IPS-18a (cell line): ENCODE data around the gene ZNF615.
"Not testable (repeated sequence)": the region's sequence is repeated elsewhere in the genome, so short reads cannot be mapped to it uniquely, and the experiment has no call there.

Experiments
- H3K27ac ChIP-seq: one replicate; pipeline ENCODE4 v1.5.1; 2013; ENCODE audit warnings: low read length
- H3K27me3 ChIP-seq: one replicate; pipeline ENCODE4 v1.6.1; 2013; ENCODE audit warnings: mild to moderate bottlenecking, low read length; ENCODE audit not compliant: control insufficient read depth, insufficient read depth
- H3K36me3 ChIP-seq: one replicate; pipeline ENCODE4 v1.6.1; 2013; ENCODE audit warnings: low read depth, low read length; ENCODE audit not compliant: control insufficient read depth
- H3K4me1 ChIP-seq: one replicate; pipeline ENCODE4 v1.6.1; 2013; ENCODE audit warnings: low read depth, low read length; ENCODE audit not compliant: control insufficient read depth
- H3K4me3 ChIP-seq: one replicate; pipeline ENCODE4 v1.5.1; 2013; ENCODE audit warnings: low read length
- H3K9ac ChIP-seq: one replicate; pipeline ENCODE4 v1.6.1; 2013; ENCODE audit warnings: mild to moderate bottlenecking, low read length, moderate library complexity
- H3K9me3 ChIP-seq: one replicate; pipeline ENCODE4 v1.6.1; 2013; ENCODE audit warnings: low read depth, low read length; ENCODE audit not compliant: control insufficient read depth

ZNF615 gene

DNA sequence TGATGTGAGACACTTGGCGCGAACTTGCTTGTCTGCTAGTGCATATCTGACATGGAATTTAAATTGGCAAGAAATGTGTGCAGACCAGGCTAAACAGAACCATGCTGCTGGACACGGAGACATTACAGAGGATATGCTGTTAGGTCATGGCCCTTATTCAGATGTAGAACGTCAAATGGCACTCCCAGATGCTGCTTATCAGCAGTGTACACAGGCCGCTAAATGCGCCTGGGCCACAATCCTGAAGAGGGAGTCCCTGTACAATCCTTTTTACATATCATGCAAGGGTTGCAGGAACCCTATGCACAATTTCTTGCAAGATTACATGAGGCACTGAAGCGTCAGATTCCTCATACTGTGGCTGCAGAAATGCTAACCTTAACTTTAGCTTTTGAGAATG is 30.7 kb downstream of the ZNF615 start:
- Histone ChIP-seq H3K4me3 (no peak overlapping the region), H3K9ac (no peak overlapping the region), H3K36me3 (peaks cover 5% of the 10 kb centered on the region), H3K9me3 (peaks cover 47% of the 10 kb centered on the region), H3K27me3 (no peaks in the 10 kb centered on the region), H3K4me1 (no peaks in the 10 kb centered on the region), H3K27ac (no peak overlapping the region)

DNA sequence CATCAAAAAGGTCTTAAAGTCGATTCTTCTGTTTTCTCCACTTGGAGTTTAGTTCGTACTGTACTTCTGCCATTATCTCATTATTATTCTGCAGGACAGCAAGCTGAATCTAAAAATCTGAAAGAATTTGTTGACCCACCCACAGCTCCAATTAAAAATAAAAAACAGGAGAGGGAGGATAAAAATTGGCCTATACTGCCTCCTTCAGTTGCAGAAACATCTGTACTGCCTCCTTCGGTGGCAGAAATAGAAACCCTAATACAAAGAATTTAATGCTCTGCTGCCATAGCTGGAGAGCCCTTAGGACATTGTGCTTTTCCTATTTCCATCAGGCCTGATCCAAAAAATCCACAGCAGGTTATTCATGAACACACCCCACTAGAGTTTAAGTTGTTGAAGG is 31.2 kb downstream of the ZNF615 start:
- no peaks in the 10 kb centered on the region for H3K27me3 ChIP-seq
- no peak overlapping the region for H3K4me3 ChIP-seq
- peaks cover 5% of the 10 kb centered on the region for H3K36me3 ChIP-seq
- no peaks in the 10 kb centered on the region for H3K4me1 ChIP-seq
- H3K9ac ChIP-seq = no peak overlapping the region
- H3K27ac ChIP-seq = no peak overlapping the region
- peaks cover 52% of the 10 kb centered on the region for H3K9me3 ChIP-seq

DNA sequence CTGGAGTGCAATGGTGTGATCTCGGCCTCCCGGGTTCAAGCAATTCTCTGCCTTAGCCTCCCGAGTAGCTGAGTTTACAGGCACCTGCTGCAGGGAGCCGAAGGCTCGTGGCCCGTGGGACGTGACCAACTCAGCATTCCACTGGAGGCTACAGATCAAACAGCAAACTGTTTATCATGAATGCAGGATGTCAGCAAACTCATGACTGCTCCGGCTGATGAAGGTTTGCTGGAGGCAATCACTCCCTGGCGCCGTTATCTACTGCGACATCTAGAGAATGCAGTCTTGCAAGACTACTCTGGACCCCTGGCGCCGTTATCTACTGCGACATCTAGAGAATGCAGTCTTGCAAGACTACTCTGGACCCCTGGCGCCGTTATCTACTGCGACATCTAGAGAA is 32.2 kb downstream of the ZNF615 start:
- not testable (repeated sequence) for H3K27ac ChIP-seq, H3K9ac ChIP-seq, H3K27me3 ChIP-seq, H3K4me3 ChIP-seq, H3K36me3 ChIP-seq, H3K4me1 ChIP-seq
- H3K9me3 ChIP-seq = peaks cover 55% of the 10 kb centered on the region

DNA sequence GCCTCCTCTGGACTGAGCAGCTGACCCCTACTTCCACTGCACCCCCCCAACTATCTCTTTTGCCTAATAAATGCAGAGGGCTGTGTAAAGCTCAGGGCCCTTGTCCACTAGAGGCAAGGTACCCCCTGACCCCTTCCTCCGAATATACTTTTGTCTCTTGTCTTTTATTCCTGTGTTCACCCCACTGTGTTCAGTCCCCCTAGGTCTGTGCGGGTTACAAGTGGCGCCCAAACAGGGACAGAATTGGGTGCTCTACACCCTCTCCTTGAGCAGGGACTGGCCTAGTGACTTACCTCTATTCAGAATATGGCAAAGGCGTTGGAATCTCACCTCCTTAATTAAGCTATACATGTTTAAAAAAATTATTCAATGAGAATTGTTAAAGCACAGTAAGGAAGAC is 36.4 kb downstream of the ZNF615 start:
- no peaks in the 10 kb centered on the region for H3K27me3 ChIP-seq
- no peak overlapping the region for H3K9ac ChIP-seq
- no peaks in the 10 kb centered on the region for H3K4me1 ChIP-seq
- peaks cover 5% of the 10 kb centered on the region for H3K36me3 ChIP-seq
- H3K27ac ChIP-seq = no peak overlapping the region
- H3K4me3 ChIP-seq = no peak overlapping the region
- peaks cover 70% of the 10 kb centered on the region for H3K9me3 ChIP-seq

DNA sequence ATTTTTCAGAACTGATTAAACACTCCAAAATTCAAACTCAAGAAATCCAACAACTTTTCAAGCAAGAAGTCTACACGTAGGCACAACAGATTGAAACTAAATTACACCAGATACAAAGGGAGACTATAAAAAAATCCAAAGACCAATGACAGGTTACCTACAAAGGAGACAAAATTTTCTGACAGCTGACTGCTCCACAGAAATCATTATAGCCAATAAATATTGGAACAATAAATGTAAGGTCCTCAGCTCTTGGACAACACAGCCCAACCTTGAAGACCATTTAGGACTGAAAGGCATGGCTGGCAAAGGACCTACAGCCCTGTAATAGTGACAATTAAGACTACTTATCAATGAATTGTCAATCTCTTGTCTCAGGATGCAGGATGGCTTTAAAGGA is 37.3 kb downstream of the ZNF615 start:
- Histone ChIP-seq H3K4me1 (no peaks in the 10 kb centered on the region), H3K36me3 (peaks cover 9% of the 10 kb centered on the region), H3K4me3 (no peak overlapping the region), H3K9ac (no peak overlapping the region), H3K27me3 (no peaks in the 10 kb centered on the region), H3K27ac (no peak overlapping the region), H3K9me3 (peaks cover 74% of the 10 kb centered on the region)

DNA sequence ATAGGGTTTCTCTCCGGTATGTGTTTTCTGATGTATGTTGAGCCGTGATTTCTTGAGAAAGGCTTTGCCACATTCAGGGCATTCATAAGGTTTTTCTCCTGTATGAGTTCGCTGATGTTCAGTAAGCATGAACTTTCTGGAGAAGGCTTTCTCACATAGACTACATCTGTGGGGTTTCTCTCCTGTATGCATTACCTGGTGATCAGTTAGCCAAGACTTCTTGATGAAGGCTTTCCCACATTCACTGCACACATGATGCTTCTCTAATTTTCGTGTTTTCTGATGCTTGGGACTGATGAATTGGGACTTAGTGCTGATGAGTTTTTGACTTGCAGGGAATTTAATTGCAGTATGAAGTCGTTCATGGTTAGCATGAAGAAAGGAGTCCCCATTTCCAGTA is 42.4 kb downstream of the ZNF615 start:
- Histone ChIP-seq H3K9me3 (peaks cover 35% of the 10 kb centered on the region), H3K27me3 (no peaks in the 10 kb centered on the region), H3K36me3 (peaks cover 12% of the 10 kb centered on the region)

DNA sequence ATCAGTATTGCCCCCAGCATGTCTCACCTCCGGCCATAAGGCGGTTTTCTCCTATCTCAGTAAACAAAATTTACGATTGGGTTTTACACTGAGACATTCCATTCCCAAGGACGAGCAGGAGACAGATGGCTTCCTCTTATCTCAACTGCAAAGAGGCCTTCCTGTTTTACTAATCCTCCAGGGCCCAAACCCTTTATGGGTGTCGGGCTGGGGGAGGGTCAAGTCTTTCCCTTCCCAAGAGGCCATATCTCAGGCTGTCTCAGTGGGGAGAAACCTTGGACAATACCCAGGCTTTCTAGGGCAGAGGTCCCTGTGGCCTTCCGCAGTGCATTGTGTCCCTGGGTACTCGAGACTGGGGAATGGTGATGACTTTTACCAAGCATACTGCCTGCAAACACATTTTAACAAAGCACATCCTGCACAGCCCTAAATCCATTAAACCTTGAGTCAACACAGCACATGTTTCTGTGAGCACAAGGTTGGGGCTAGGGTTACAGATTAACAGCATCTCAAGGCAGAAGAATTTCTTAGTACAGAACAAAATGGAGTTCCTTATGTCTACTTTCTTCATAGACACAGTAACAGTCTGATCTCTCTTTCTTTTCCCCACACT is 47.3 kb downstream of the ZNF615 start:
- peaks cover 14% of the 10 kb centered on the region for H3K9me3 ChIP-seq
- H3K4me1 ChIP-seq, H3K27ac ChIP-seq, H3K4me3 ChIP-seq, H3K27me3 ChIP-seq, H3K9ac ChIP-seq, H3K36me3 ChIP-seq: not testable (repeated sequence)

More for the DNA sequence above, 42.4 kb downstream of the ZNF615 start:
- Histone ChIP-seq H3K9ac (no peak overlapping the region), H3K27ac (no peak overlapping the region), H3K4me3 (no peak overlapping the region), H3K4me1 (no peaks in the 10 kb centered on the region)

DNA sequence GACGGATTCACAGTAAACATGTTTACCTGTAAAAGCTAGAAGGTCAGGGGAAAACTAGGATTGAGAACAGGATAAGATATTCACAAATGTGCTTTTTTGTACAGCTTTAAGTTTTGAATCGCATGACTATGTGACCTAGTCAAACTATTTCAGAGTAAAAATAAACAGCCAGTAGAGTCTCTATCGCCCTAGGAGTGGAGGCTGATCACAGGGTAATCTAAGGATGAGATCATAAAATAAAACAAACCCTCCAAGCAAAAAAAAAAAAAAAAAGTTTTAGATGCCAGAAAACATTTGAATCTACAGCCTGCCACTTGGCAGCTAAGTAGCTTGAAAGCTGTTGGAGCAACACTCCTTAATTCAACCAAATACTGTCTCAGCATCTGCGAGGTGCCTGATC is 48.2 kb downstream of the ZNF615 start:
- H3K9ac ChIP-seq = no peak overlapping the region
- no peak overlapping the region for H3K27ac ChIP-seq
- no peaks in the 10 kb centered on the region for H3K36me3 ChIP-seq
- no peaks in the 10 kb centered on the region for H3K27me3 ChIP-seq
- peaks cover 17% of the 10 kb centered on the region for H3K9me3 ChIP-seq
- no peak overlapping the region for H3K4me3 ChIP-seq
- H3K4me1 ChIP-seq = no peaks in the 10 kb centered on the region

DNA sequence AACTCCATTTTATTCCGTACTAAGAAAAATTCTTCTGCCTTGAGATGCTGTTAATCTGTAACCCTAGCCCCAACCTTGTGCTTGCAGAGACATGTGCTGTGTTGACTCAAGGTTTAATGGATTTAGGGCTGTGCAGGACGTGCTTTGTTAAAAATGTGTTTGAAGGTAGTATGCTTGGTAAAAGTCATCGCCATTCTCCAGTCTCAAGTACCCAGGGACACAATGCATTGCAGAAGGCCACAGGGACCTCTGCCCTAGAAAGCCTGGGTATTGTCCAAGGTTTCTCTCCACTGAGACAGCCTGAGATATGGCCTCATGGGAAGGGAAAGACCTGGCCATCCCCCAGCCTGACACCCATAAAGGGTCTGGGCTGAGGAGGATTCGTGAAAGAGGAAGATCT is 50.2 kb downstream of the ZNF615 start:
- H3K9ac ChIP-seq = not testable (repeated sequence)
- peaks cover 21% of the 10 kb centered on the region for H3K9me3 ChIP-seq

DNA sequence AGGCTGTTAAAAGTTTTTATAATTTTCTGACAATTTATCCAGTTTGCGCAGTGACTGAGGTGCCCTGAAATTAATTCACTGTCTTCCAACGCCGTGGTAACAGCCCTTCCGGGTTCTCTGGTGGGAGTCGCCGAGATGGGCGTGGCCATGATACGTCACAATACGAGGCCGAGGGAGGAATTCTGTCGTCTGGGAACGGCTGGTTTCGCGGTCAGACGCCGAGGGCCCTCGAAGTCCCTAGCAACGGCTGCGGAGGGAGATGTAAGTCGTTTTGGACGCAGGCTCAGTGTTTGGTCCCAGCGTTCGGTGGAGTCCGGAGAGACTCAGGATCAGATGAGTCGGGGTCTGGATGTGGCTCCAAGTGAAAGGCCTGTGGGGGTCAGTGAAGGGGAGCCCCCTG is 59.0 kb downstream of the ZNF615 start:
- Histone ChIP-seq H3K36me3 (peaks cover 27% of the 10 kb centered on the region), H3K4me1 (no peaks in the 10 kb centered on the region), H3K27ac (no peak overlapping the region), H3K9me3 (peaks cover 64% of the 10 kb centered on the region), H3K27me3 (no peaks in the 10 kb centered on the region), H3K9ac (no peak overlapping the region), H3K4me3 (no peak overlapping the region)

More for the DNA sequence above, 50.2 kb downstream of the ZNF615 start:
- not testable (repeated sequence) for H3K36me3 ChIP-seq, H3K27me3 ChIP-seq, H3K4me1 ChIP-seq, H3K27ac ChIP-seq, H3K4me3 ChIP-seq

DNA sequence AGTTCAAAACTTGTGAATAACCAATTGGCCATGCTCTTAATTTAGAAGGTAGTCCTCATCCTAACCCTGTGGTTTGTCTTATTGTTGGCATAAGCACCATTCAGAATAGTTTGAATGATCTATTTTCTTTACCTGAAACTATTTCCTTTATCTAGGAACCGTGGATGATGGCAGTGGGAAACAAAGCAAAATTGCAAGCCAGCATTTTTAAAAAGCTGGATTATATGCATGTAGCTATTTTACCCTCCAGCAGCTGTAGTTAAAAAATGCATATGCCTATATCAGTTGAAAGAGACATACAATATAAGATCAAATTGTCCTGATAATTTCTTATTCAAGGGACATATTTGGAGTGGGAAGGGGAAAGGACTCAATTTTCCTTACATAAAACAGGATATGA is 61.4 kb downstream of the ZNF615 start:
- H3K9me3 ChIP-seq = peaks cover 83% of the 10 kb centered on the region

DNA sequence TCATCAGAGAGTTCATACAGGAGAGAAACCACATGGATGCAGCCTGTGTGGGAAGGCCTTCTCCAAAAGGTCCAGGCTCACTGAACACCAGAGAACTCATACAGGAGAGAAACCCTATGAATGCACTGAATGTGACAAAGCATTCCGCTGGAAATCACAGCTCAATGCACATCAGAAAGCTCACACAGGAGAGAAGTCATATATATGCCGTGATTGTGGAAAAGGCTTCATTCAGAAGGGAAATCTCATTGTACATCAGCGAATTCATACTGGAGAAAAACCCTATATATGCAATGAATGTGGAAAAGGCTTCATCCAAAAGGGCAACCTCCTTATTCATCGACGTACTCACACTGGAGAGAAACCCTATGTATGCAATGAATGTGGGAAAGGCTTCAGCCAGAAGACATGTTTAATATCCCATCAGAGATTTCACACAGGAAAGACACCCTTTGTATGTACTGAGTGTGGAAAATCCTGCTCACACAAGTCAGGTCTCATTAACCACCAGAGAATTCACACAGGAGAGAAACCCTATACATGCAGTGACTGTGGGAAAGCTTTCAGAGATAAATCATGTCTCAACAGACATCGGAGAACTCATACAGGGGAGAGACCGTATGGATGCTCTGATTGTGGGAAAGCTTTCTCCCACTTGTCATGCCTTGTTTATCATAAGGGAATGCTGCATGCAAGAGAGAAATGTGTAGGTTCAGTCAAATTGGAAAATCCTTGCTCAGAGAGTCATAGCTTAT is 63.0 kb downstream of the ZNF615 start:
- no peak overlapping the region for H3K9ac ChIP-seq
- H3K27me3 ChIP-seq = no peaks in the 10 kb centered on the region
- no peaks in the 10 kb centered on the region for H3K4me1 ChIP-seq
- H3K36me3 ChIP-seq = peaks cover 64% of the 10 kb centered on the region
- H3K9me3 ChIP-seq = peaks cover 89% of the 10 kb centered on the region
- no peak overlapping the region for H3K27ac ChIP-seq
- H3K4me3 ChIP-seq = no peak overlapping the region

More for the DNA sequence above, 61.4 kb downstream of the ZNF615 start:
- no peak overlapping the region for H3K9ac ChIP-seq
- peaks cover 50% of the 10 kb centered on the region for H3K36me3 ChIP-seq
- H3K4me3 ChIP-seq = no peak overlapping the region
- H3K27me3 ChIP-seq = no peaks in the 10 kb centered on the region
- no peak overlapping the region for H3K27ac ChIP-seq
- H3K4me1 ChIP-seq = no peaks in the 10 kb centered on the region
